Aorta (tissue), 5 donors: Measurements from ENCODE around the gene HOXA1. TPM values are rescaled to one million over a fixed set of nuclear protein-coding genes. Genes with fewer than 3 reads are reported as not detected.

ENCODE experiments used
- ATAC-seq: fragments of 200-7000 bp; cut with Tn5 transposase; one replicate; pipeline ENCODE4 v1.9.1; 2022; ENCODE audit warnings: moderate library complexity; ENCODE audit not compliant: low FRiP score
- DNase-seq, 2 donors: peaks; one replicate each; pipeline ENCODE4 v3.0.0-alpha.2; 2020
- H3K27ac ChIP-seq, 2 donors: one replicate each; pipeline ENCODE4 v1.5.1; 2013; ENCODE audit warnings: low read length in 2 of 2, mild to moderate bottlenecking in 2 of 2, moderate library complexity in 2 of 2, control low read depth in 1 of 2, inconsistent platforms in 1 of 2, low read depth in 1 of 2
- H3K27me3 ChIP-seq, 2 donors: one replicate each; pipeline ENCODE4 v1.6.1; 2013; ENCODE audit warnings: control low read depth in 1 of 2, low read length in 1 of 2, mild to moderate bottlenecking in 1 of 2, moderate library complexity in 1 of 2; ENCODE audit not compliant: insufficient read depth in 2 of 2, control insufficient read depth in 1 of 2
- H3K36me3 ChIP-seq, 2 donors: one replicate each; pipeline ENCODE4 v1.6.1; 2013; ENCODE audit warnings: control low read depth in 1 of 2, low read length in 1 of 2, mild to moderate bottlenecking in 1 of 2; ENCODE audit not compliant: insufficient read depth in 2 of 2, control insufficient read depth in 1 of 2
- H3K4me1 ChIP-seq, 2 donors: one replicate each; pipeline ENCODE4 v1.6.1; 2013; ENCODE audit warnings: low read length in 2 of 2, control low read depth in 1 of 2, mild to moderate bottlenecking in 1 of 2, moderate library complexity in 1 of 2; ENCODE audit not compliant: insufficient read depth in 2 of 2, control insufficient read depth in 1 of 2
- H3K4me3 ChIP-seq, 2 donors: one replicate each; pipeline ENCODE4 v1.5.1; 2013; ENCODE audit warnings: low read length in 2 of 2, control low read depth in 1 of 2, mild to moderate bottlenecking in 1 of 2
- H3K9me3 ChIP-seq: one replicate; pipeline ENCODE4 v1.6.1; 2013; ENCODE audit warnings: mild to moderate bottlenecking, low read length; ENCODE audit not compliant: control insufficient read depth
- WGBS, 2 donors: extraction: QIAGEN DNeasy Blood & Tissue Kit; methylation state at CpG; one replicate each; pipeline ENCODE4 v1.1.7; 2013; 5-methylcytosine and 5-hydroxymethylcytosine counted together
- intact Hi-C, 2 donors: fragments of 100-400 bp; cut with DNase I; formaldehyde crosslinking; loops; one replicate each; pipeline versions ENCODE4 v1.14.2 to v1.15.0; 2022
- polyA plus RNA-seq, 2 donors: library from polyadenylated mRNA; stranded (reverse); fragments of 200-250 nt; gene quantifications; one replicate each; pipeline ENCODE4 v1.2.3, GENCODE V29; 2013
- total RNA-seq, 2 donors: library from RNA; stranded (reverse); fragmentation: NEBNext Ultra II Directional; extraction: Animal tissue kit (Norgen Biotek cat#: 25700); gene quantifications; one replicate each; pipeline ENCODE4 v1.2.1, GENCODE V29; 2021
- donor health status: healthy with polysubstance abuse.
- donor health status: Bipolar disorder and iron deficiency.
- donor health status: DM: no; HTN: no; CAD: no.
- donor health status: DM: no; HTN: no; CAD: no.
- donor health status: DM: yes; HTN: yes; CAD: no.

The HOXA1 gene
- total and polyA plus RNA-seq, 4 donors = 0.59 to 1.6 (median 1.1) TPM

- DNase-seq (no peak), ATAC-seq (no peak)
- Histone ChIP-seq H3K9me3 (no peaks in the 10 kb centered on the region), H3K4me3 (peak overlapping the region in 1 of 2 donors; percentile 30), H3K27ac (peak overlapping the region; percentile 43 to 91), H3K4me1 (no peaks in the 10 kb centered on the region), H3K36me3 (no peaks in the 10 kb centered on the region), H3K27me3 (no peaks in the 10 kb centered on the region)
- 29 to 56% methylated on average over 14 of the region's 14 CpGs for WGBS, 2 donors
- intact Hi-C loops = no loop called here
Measured at GRCh38 chr7:27123007-27123476, 27.2 kb upstream of the HOXA1 start.

- Histone ChIP-seq H3K27me3 (no peaks in the 10 kb centered on the region), H3K9me3 (no peaks in the 10 kb centered on the region), H3K4me3 (peak overlapping the region; percentile 28 to 30), H3K4me1 (no peaks in the 10 kb centered on the region), H3K36me3 (no peaks in the 10 kb centered on the region), H3K27ac (peak overlapping the region; percentile 28 to 91)
- intact Hi-C loops = no loop called here
- ATAC-seq (no peak), DNase-seq (peak in 1 of 2 donors; percentile 56)
- WGBS, 2 donors = 15 to 50% methylated on average over 42 of the region's 42 CpGs
Measured at GRCh38 chr7:27122077-27122910, 26.5 kb upstream of the HOXA1 start.

GRCh38 chr7:27121684-27122076 lies 25.9 kb upstream of the HOXA1 start:
- no peaks in the 10 kb centered on the region for H3K27me3 ChIP-seq
- WGBS, 2 donors = 33 to 57% methylated on average over 7 of the region's 7 CpGs
- no peak for DNase-seq
- no peaks in the 10 kb centered on the region for H3K36me3 ChIP-seq
- ATAC-seq = no peak
- H3K27ac ChIP-seq = peak overlapping the region; percentile 28 to 91
- intact Hi-C loops = no loop called here
- peak overlapping the region; percentile 28 to 30 for H3K4me3 ChIP-seq
- no peaks in the 10 kb centered on the region for H3K4me1 ChIP-seq
- H3K9me3 ChIP-seq = no peaks in the 10 kb centered on the region

- Histone ChIP-seq H3K4me3 (no peak overlapping the region), H3K4me1 (no peaks in the 10 kb centered on the region), H3K27me3 (no peaks in the 10 kb centered on the region), H3K36me3 (no peaks in the 10 kb centered on the region), H3K27ac (peak overlapping the region in 1 of 2 donors; percentile 78), H3K9me3 (no peaks in the 10 kb centered on the region)
- no peak for ATAC-seq
- intact Hi-C loops = no loop called here
- no peak for DNase-seq
- 38 to 59% methylated on average over 1 of the region's 1 CpG for WGBS, 2 donors
Measured at GRCh38 chr7:27119412-27119911, 23.7 kb upstream of the HOXA1 start.

- H3K27me3 ChIP-seq = no peaks in the 10 kb centered on the region
- H3K36me3 ChIP-seq = no peaks in the 10 kb centered on the region
- intact Hi-C loops = no loop called here
- ATAC-seq (no peak), DNase-seq (no peak)
- H3K4me1 ChIP-seq = no peaks in the 10 kb centered on the region
- 29 to 33% methylated on average over 3 of the region's 3 CpGs for WGBS, 2 donors
- H3K9me3 ChIP-seq = no peaks in the 10 kb centered on the region
- peak overlapping the region in 1 of 2 donors; percentile 1 for H3K27ac ChIP-seq
- peak overlapping the region; percentile 53 to 64 for H3K4me3 ChIP-seq
Measured at GRCh38 chr7:27118580-27118979, 22.8 kb upstream of the HOXA1 start.

- H3K4me1 ChIP-seq = no peaks in the 10 kb centered on the region
- ATAC-seq (no peak), DNase-seq (peak in 1 of 2 donors; percentile 51)
Measured at GRCh38 chr7:27117887-27118491, 22.2 kb upstream of the HOXA1 start.

GRCh38 chr7:27116962-27117886 lies 21.4 kb upstream of the HOXA1 start:
- intact Hi-C loops = loop anchor here in 1 of 2 donors (2.0 kb wide), 1 partner anchor 20 kb away; no protein-coding TSS in a partner anchor
- Histone ChIP-seq H3K4me1 (no peaks in the 10 kb centered on the region), H3K36me3 (no peaks in the 10 kb centered on the region), H3K27ac (peak overlapping the region; percentile 70 to 72), H3K27me3 (no peaks in the 10 kb centered on the region), H3K9me3 (no peaks in the 10 kb centered on the region), H3K4me3 (peak overlapping the region; percentile 53 to 64)
- DNase-seq = no peak
- WGBS, 2 donors = 7 to 10% methylated on average over 12 of the region's 12 CpGs
- ATAC-seq = no peak

More at GRCh38 chr7:27117887-27118491, 22.2 kb upstream of the HOXA1 start:
- no peaks in the 10 kb centered on the region for H3K9me3 ChIP-seq
- no peaks in the 10 kb centered on the region for H3K27me3 ChIP-seq
- H3K36me3 ChIP-seq = no peaks in the 10 kb centered on the region
- intact Hi-C loops = loop anchor here in 1 of 2 donors (2.0 kb wide), 1 partner anchor 21 kb away; no protein-coding TSS in a partner anchor
- peak overlapping the region; percentile 53 to 64 for H3K4me3 ChIP-seq
- WGBS, 2 donors = 1 to 8% methylated on average over 19 of the region's 19 CpGs
- H3K27ac ChIP-seq = peak overlapping the region; percentile 11 to 70
